ENCODE measurements around the gene TMEM117.
"Not testable (repeated sequence)": the region's sequence is repeated elsewhere in the genome, so short reads cannot be mapped to it uniquely, and the experiment has no call there.

The TMEM117 gene

DNA sequence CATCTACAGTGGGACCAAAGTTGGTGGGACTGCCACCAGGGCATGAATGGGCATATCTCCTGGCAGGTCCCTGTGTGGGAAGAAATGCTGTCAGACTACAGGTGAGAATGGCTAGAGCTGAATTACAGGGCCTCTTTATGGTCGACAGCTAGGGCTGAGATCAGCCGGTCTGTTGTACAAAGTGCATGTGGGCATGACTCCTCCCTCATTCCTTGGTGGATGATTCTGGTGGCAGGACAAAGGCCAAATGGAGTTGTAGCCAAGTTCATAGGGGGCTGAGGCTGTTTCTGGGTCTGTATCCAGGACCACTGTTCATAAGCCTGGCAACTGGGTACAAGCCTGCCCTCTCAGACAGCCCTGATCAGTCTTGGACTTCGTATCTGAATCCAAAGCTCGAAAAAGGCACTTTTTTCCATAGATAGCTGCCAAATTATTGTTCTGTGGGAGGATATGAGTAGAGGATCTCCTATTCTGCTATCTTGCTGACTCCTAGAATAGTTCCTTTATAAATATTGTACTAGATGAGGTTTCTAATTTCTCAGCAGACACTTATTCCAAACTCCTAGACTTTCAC lies 460.8 kb downstream of the TMEM117 start:
- no peak for DNase-seq (ENCODE audit: low read depth)

DNA sequence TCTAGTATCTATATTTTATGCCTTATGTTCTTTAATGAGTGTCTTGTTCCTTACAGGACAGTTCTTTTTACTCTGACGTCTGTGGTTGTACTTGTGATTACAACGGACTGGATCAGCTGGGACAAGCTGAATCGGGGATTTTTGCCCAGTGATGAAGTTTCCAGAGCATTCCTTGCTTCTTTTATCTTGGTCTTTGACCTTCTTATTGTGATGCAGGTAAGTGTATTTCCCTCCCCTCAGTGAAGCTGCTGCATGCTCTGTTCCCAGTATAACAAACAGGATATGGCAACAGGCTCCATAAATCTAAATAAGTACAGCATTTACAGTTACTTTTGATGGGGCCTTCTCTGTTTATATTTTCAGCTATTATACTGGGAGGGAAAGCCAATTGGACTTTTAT lies 463.6 kb downstream of the TMEM117 start:
- DNase-seq (ENCODE audit: low read depth), result no peak

DNA sequence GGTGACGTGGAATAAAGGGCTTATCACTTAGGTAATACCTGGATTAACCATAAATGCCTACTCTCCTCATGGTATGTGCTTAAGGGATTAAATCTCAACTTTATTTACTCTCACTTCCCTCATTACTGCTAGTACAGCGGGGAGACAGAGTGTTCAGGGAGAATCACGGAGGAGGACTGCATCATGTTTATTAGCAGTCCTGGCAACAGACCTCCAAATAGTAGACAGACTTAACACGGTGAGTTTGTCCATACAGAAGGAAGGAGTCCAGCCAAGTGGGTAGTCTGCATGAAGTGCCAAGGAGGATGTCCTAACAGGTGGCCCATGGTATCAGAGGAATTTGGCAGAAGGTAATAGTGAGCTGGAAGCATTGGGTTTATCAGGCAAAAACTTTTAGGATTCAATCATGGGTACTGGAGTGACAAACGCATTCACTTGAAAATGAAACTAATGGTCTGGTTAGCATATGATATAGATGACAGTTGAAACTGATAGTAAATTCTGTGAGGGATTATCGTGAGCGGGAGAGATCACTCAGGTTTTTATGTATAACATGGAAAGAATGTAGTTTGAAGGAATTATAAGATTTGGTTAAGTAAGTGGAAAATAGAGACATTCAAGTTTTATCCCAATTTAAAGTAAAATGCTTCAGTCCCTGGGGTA lies 471.8 kb downstream of the TMEM117 start:
- no peak for DNase-seq (ENCODE audit: low read depth)

DNA sequence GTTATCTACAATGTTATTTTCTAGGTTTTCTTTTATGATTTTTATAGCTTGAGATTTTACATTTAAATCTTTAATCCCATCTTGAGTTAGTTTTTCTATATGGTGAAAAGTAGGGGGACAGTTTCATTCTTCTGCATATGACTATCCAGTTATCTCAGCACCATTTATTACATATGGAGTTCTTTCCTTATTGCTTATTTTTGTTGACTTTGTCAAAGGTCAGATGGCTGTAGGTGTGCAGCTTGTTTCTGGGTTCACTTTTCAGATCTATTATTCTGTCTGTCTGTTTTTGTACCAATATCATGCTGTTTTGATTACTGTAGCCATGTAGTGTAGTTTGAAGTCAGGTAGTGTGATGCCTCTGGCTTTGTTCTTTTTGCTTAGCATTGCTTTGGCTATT lies 477.3 kb downstream of the TMEM117 start:
- no peak for DNase-seq (ENCODE audit: low read depth)

DNA sequence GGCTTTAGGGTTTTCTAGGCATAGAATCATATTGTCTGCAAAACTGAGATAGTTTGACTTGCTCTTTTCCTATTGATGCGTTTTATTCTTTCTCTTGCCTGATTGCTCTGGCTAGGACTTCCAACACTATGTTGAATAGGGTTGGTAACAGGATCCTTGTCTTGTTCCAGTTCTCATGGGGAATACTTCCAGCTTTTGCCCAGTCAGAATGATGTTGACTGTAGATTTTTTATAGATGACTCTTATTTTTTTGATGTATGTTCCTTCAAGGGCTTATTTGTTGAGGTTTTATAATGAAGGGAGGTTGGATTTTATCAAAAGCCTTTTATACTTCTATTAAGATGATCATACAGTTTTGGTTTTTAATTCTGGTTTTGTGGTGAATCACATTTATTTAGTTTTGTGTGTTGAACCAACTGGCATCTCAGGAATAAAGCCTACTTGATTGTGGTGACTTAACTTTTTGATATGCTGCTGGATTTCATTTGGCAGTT lies 478.2 kb downstream of the TMEM117 start:
- no peak for DNase-seq (ENCODE audit: low read depth)

DNA sequence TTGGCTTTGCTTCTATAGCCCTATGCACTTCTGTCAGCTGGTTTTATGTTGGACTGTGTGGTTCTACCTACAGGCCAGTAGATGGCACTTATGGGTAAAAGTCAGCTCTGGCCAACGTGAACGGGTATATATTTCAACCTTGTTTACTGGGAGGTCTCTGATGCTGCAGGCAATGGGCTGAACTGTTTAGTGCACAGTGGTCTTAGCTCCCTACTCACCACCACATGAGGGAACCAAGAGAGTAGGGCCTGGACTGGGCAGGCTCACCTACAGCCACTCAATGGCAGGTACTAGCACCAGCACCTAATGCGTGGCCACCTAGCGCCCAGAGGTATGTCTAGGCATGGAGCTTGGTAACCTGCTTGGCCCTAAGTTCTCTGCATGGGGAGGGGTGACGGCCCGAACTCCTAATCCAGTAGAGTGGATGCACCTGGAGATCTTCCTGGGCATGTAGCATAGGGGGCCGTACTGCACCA lies 481.8 kb downstream of the TMEM117 start:
- no peak for DNase-seq (ENCODE audit: low read depth)

DNA sequence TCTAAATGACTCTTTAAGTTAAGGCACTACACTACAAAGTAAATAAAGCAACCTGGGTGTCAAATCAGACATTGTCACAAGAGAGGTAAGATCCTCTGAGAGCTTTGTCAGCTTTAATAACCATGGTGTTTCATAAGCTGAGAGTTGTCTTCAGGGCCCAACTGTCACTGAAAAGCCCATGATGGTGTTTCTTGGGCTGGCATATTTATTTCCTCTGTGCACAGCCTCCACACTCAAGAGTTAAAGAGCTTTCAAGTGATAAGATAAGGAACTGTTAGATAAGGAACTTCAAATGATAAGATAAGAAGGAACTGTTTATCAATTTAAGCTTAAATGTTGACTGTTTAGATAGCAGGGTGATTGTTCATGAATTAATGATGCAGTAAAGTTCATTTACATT lies 495.4 kb downstream of the TMEM117 start:
- no peak for DNase-seq (ENCODE audit: low read depth)

DNA sequence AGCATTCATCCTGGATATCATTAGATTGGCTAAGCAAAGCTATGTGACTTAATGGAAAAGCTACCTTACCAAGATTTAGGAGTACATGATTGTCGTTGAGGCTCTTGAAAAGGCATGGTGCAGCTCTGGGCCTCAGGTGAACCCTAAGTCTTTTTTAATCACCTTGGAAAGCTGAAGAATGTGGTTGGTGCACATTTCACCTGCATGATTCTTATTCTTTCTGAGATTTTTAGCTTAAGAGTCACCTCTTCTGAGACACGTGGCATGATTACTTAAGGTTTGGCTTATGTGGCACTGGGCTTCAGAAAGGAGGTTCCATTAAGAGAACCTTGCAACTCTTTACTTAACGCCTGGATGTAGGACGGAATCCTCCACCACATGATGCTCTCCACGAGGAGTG lies 498.5 kb downstream of the TMEM117 start:
- no peak for DNase-seq (ENCODE audit: low read depth)

DNA sequence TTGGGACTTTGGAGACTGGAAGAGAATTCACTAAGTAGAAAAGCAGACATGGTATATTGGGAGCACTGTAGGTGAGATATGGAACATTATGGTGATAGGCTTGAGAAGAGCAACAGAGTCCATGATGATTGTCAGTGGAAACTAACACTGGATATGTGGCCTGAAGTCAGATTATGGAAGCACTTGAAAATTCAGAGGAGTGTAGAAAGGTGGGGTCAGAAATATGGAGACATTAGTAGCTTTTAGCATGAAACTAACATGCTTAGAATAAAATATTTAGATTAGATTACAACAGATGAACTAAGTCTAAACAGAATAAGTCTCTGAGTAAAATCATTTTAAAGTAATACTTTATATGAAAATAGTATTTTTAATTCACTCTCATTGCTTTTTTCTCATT lies 499.1 kb downstream of the TMEM117 start:
- no peak for DNase-seq (ENCODE audit: low read depth)

DNA sequence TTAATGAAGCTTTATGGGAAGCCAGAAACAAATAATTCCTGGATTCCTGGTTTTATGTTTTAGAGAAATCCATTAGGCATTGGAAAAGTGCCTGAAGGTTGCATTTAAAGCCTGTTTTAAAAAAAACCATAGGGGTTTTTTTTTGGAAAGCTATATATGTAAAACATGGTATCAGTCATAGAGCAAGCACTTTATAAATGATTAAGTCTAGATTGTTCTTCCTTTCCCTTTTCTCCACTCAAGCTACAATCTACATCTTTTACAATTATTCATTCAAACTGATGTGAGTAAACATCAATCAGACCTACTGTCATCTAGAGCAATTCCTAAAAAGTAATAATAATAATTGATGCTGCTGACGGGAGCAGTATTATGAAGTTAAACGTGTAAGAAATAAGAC lies 500.7 kb downstream of the TMEM117 start:
- DNase-seq (ENCODE audit: low read depth), result no peak

DNA sequence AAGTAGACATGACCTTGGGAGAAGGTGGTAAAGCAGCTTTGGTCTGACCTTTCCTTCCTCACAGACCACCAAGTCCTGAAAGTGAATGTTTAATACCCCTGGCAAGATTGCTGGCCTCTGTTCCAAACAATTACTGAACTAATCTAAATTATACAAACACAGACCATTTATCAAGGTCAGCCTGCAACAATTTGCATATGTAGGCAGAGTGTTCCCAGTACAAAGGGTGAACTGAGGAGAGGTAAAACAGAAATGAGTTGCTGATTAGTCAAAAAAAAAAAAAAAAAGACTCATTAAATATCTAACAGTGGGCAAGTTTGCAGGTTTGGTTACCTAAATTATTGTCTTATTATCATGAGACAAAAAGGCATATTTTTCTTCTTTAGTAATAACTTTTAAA lies 506.5 kb downstream of the TMEM117 start:
- no peak for DNase-seq (ENCODE audit: low read depth)

DNA sequence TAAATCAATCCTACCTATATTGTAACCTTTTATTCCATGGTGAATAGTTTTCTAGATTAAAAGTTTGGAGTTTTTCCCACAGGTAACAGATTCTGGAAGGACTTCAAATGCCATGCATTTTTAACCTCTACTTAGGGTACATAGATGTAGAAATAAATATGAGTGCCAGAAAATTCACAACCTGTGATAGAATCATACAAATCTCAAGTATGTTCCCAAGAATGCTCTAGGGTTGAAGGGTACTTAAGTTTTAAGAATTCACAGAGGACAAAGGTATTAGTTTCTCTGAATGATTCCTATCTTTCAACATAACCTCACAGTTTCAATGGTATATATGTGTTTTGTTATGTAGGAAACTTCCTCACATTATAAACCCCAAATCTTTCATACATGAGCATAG lies 511.3 kb downstream of the TMEM117 start:
- no peak for DNase-seq (ENCODE audit: low read depth)

DNA sequence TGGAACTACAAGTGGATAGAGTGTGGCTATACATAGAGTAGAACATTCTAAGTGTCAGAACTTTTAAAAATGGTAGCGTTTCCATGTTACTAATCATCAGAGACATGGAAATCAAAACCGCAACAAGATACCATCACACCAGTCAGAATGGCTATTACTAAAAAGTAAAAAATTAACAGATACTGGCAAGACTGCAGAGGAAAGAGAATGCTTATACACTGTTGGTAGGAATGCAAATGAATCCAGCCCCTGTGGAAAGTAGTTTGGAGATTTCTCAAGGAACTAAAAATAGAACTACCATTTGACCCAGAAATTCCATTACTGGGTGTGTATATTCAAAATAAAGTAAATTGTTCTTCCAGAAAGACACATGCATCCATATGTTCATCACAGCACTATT lies 521.6 kb downstream of the TMEM117 start:
- DNase-seq (ENCODE audit: low read depth), result no peak

DNA sequence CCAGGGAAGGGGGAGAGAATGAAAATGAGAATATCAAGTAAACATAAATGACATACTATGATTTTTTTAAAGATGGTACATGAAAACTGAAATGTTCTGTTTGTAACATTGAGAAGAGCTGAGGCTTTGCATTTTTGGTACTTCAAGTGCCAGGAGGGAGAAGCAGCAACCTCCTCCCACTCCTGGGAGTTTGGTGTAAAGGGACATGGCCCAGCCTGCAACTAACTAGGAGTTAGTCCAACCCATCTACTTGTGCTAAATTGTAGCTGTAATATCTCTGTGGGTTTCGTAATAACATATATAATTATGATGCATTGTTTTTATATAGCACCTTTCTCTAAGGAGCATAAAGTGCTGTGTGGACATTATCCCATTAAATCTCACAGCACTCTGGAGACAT lies 522.8 kb downstream of the TMEM117 start:
- no peak for DNase-seq (ENCODE audit: low read depth)

DNA sequence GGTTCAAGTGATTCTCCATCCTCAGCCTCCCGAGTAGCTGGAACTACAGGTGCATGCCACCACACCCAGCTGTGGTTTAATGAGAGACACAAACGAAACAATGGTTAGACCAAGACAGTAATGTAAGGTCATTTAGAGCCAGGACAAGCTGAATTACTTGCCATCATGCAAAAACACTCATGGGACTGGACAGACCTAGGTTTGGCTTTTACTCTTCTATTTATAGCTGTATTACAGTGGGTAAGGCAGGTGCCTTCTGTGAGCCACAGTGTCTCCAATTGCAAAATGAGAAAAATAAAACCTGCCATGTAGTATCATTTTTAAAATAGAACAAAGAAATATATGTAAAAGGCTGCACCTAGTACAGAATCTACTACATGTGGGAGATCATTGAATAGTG lies 527.1 kb downstream of the TMEM117 start:
- DNase-seq (ENCODE audit: low read depth), result no peak

DNA sequence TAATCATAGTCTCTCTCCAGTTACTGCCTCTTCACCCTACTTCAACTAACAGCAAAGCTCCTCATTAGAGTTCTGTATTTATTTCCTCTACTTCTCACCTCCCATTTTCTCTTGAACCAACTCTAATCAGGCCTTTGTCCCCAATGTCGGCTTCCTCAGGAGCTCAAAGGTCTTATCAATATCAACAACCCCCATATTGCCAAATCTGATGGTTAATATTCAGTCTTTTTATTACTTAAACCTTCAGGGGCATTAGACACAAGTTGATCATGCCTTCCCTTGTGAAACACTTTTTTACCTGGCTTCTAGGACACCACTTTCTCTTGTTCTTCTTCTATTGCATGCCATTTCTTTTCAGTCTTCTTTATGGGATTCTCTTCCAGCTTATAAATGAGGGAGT lies 531.3 kb downstream of the TMEM117 start:
- DNase-seq (ENCODE audit: low read depth), result no peak

DNA sequence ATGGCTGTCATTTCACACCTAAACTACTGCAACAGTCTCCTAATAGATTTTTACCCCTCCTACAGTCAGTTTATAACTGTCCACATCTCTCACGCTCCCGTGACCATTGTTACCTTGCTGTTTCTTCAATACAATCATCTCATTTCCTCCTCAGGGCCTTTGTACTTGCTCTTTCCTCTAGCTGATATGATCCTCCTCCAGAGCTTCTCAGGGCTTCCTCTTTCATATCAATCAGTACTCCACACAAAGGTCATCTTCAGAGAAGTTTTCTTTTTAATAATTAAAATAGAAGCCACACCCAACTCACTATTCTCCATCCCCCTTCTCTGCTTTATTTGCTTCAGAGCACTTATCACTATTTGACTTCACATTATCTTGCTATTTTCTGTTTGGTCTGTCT lies 532.0 kb downstream of the TMEM117 start:
- no peak for DNase-seq (ENCODE audit: low read depth)

DNA sequence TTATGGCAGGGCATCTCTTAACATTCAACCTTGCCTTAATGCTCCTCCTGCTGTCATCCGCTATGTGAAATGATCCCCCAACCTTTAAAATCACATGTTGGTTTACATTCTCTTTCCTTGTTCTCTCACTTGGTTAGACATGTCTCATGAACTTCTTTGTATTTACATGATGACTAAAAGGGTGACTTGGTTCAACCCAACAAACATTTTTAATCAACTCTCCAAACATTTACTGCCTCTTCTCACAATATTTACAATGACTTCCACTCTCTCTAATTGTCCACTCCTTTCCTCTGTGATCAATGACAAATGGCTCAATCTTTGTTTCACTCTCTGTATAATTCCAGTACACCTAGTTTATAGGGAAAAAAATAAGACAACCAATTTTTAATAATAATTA lies 534.1 kb downstream of the TMEM117 start:
- DNase-seq (ENCODE audit: low read depth), result no peak

DNA sequence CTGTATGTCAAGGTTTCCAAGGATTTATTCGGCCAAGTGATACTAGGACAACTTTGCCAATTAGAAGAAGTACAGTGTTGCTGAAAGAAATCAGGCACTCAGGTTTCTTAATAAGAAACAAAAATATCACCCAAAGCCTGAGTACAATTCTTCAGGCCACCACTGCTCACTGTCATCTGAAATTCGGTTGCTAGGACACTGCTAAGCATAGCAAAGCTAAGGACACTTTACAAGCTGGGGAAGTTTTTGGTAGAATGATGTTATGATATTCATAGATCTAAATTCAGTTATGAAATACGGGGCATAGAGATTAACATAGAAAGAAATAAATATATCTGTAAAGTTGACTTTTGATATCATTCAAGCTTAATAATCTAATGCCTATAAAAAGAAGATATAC lies 535.1 kb downstream of the TMEM117 start:
- DNase-seq (ENCODE audit: low read depth), result no peak

DNA sequence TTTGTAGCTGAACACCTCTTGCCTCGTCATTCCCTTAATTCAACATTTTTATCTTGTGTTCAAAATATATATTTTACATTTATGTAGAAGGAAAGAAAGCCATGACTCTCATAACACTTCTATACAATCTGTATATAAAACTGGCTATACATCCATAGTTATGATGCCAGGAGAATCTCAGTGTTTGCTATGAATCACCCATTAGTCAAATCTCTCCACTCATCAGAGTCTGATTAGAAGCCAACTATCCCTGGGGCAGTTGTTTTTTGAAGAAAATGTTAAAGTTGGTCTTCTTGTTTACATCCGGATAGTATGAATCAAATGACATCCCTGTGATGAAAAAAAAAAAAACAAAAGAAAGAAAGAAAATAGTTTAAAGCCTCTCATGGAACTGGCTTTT lies 536.4 kb downstream of the TMEM117 start:
- DNase-seq (ENCODE audit: low read depth), result no peak

DNA sequence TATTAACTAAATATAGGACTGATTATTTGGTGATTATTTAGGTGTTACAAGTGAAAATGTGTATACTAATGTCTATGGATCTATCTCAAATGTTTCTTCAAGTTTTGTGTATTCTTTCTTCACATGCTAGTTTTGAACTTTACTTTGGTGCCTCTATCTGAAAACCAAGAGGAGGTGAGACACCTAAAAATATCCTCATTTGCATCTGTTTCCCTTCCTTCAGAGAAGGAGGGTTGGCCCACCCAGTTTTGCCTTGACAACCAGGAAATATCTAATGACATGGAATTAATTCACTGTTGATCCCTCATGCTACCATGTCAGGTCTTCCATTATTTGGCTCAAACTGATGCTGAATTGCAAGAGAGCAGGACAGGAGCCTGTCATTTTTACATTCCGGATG lies 539.8 kb downstream of the TMEM117 start:
- DNase-seq (ENCODE audit: low read depth), result no peak

DNA sequence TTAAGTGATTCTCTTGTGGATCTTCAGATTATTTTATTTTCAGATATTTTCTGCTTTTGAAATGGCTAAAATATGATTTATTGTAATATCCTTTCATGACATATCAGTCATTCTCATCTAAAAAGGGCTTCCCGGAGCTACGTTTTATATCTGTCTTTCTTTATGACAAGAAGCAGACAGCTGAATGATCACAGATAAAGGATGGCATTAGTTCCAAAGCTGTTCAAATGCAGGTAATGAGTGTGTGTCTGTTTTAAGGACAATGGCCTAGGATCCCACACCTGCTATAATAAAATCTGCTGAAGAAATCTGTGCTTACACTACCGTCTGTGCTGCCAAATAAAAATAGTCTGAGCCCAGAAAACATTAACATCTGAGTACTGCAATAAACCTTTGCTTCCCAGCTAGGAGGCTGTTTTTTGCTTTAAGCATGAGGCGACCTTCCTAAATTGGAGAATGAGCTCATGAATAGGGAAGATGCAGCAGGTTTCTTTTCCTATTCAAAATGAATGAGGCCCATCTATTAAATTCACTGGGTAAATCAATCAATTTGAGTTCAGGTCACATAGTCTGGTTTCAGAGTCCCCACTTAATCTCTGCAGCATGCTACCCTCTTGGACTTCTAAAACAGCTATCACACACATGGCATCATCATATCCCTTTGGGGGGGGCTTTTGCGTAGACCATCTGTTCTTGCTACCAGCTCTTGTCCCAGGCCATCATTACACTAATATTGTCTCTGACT lies 541.7 kb downstream of the TMEM117 start:
- DNase-seq (ENCODE audit: low read depth), result no peak

DNA sequence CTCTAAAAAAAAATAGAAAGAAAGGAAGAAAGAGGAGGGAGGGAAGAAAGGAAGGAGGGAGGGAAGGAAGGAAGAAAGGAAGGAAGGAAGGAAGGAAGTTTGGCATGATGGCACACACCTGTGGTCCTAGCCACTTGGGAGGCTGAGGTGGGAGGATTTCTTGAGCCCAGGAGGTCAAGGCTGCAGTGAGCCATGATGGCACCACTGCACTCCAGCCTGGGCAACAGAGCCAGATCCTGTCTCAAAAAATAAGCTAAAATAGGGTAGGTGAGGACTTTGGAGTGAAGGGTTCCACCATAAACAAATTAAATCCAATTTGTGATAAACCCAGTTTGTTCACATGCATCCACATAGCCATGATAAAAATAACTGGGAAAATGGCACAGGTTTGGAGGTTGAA lies 543.2 kb downstream of the TMEM117 start:
- DNase-seq (ENCODE audit: low read depth), result not testable (repeated sequence)
